Stomach smooth muscle (tissue), 2 donors: ENCODE results near the gene ABCC2.
"Not testable (repeated sequence)": the region's sequence is repeated elsewhere in the genome, so short reads cannot be mapped to it uniquely, and the experiment has no call there.

Experiments used
- H3K27ac ChIP-seq: one replicate; pipeline ENCODE4 v1.7.0; 2013; ENCODE audit warnings: mild to moderate bottlenecking, low read length, inconsistent platforms
- H3K27me3 ChIP-seq, 2 donors: one replicate each; pipeline ENCODE4 v1.7.0; 2013; ENCODE audit warnings: low read length in 2 of 2; ENCODE audit not compliant: insufficient read depth in 2 of 2, control insufficient read depth in 1 of 2
- H3K36me3 ChIP-seq, 2 donors: one replicate each; pipeline ENCODE4 v1.7.0; 2013; ENCODE audit warnings: low read length in 2 of 2; ENCODE audit not compliant: control insufficient read depth in 2 of 2, insufficient read depth in 2 of 2
- H3K4me1 ChIP-seq: one replicate; pipeline ENCODE4 v1.7.0; 2013; ENCODE audit warnings: low read length; ENCODE audit not compliant: control insufficient read depth, insufficient read depth
- H3K4me3 ChIP-seq, 2 donors: one replicate each; pipeline ENCODE4 v1.7.0; 2013; ENCODE audit warnings: low read length in 2 of 2
- H3K9ac ChIP-seq, 2 donors: one replicate each; pipeline ENCODE4 v1.7.0; 2013; ENCODE audit warnings: low read length in 2 of 2, mild to moderate bottlenecking in 1 of 2
- H3K9me3 ChIP-seq, 2 donors: one replicate each; pipeline ENCODE4 v1.7.0; 2013; ENCODE audit warnings: low read length in 2 of 2; ENCODE audit not compliant: control insufficient read depth in 2 of 2
- donor health status: healthy.
- donor health status: Pancreatic carcinoma.

ABCC2 gene

GRCh38 chr10:99852481-99853213 lies 70.2 kb downstream of the ABCC2 start:
- Histone ChIP-seq H3K27me3 (no peaks in the 10 kb centered on the region), H3K27ac (no peak overlapping the region), H3K9me3 (no peaks in the 10 kb centered on the region), H3K4me3 (no peak overlapping the region), H3K4me1 (no peaks in the 10 kb centered on the region), H3K9ac (no peak overlapping the region), H3K36me3 (no peaks in the 10 kb centered on the region)

DNA sequence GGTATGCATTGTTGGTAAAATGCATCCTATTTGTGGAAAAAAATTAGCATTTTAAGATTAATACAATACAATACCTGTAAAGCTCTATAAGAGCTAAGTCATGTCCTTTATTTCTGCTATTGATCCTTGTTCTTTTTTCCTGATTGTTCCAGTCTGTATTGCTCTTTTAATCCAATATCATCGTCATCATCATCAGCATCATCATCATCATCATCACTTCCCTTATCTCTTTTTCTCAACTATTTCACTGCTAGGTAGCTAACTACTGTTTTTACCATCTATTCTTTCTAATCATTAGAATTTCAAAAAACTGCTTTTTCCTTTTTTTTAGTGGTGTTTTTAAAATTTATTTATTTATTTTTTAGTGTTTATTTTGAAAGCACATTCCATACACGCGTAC lies 71.2 kb downstream of the ABCC2 start:
- no peak overlapping the region for H3K27ac ChIP-seq
- no peaks in the 10 kb centered on the region for H3K27me3 ChIP-seq
- no peaks in the 10 kb centered on the region for H3K4me1 ChIP-seq
- no peak overlapping the region for H3K9ac ChIP-seq
- no peaks in the 10 kb centered on the region for H3K36me3 ChIP-seq
- no peak overlapping the region for H3K4me3 ChIP-seq
- H3K9me3 ChIP-seq = no peaks in the 10 kb centered on the region

GRCh38 chr10:99854860-99855259 lies 72.4 kb downstream of the ABCC2 start:
- no peak overlapping the region for H3K9ac ChIP-seq
- no peaks in the 10 kb centered on the region for H3K4me1 ChIP-seq
- no peak overlapping the region for H3K4me3 ChIP-seq
- H3K36me3 ChIP-seq = no peaks in the 10 kb centered on the region
- no peaks in the 10 kb centered on the region for H3K27me3 ChIP-seq
- no peaks in the 10 kb centered on the region for H3K9me3 ChIP-seq
- H3K27ac ChIP-seq = no peak overlapping the region

- no peaks in the 10 kb centered on the region for H3K36me3 ChIP-seq
- no peaks in the 10 kb centered on the region for H3K9me3 ChIP-seq
- no peak overlapping the region for H3K9ac ChIP-seq
- H3K27me3 ChIP-seq = no peaks in the 10 kb centered on the region
- no peak overlapping the region for H3K4me3 ChIP-seq
- H3K4me1 ChIP-seq = no peaks in the 10 kb centered on the region
- H3K27ac ChIP-seq = no peak overlapping the region
Measured at GRCh38 chr10:99855479-99856071, 73.1 kb downstream of the ABCC2 start.

- Histone ChIP-seq H3K9me3 (no peaks in the 10 kb centered on the region), H3K27ac (no peak overlapping the region), H3K9ac (no peak overlapping the region), H3K4me1 (no peaks in the 10 kb centered on the region), H3K4me3 (no peak overlapping the region), H3K36me3 (no peaks in the 10 kb centered on the region), H3K27me3 (no peaks in the 10 kb centered on the region)
Measured at GRCh38 chr10:99858849-99859248, 76.4 kb downstream of the ABCC2 start.

- no peaks in the 10 kb centered on the region for H3K9me3 ChIP-seq
- H3K27ac ChIP-seq = no peak overlapping the region
- H3K9ac ChIP-seq = no peak overlapping the region
- no peaks in the 10 kb centered on the region for H3K36me3 ChIP-seq
- no peaks in the 10 kb centered on the region for H3K4me1 ChIP-seq
- H3K27me3 ChIP-seq = no peaks in the 10 kb centered on the region
- H3K4me3 ChIP-seq = no peak overlapping the region
Measured at GRCh38 chr10:99859585-99859984, 77.1 kb downstream of the ABCC2 start.

DNA sequence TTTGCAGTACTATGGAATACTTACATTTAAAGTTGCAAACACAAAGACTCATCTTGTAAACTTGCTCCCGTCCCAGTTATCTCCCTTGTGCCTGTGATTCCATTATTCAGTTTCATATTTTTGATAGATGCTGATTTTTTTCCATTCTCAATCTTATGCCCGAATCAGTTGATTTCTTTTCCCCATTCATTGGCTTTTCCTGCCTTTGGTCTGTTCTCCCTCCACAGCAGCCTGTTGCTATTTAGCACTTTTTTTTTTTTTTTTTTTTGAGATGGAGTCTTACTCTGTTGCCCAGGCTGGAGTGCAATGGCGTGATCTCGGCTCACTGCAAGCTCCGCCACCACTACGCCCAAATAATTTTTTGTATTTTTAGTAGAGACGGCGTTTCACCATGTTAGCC lies 78.0 kb downstream of the ABCC2 start:
- no peak overlapping the region for H3K9ac ChIP-seq
- no peak overlapping the region for H3K4me3 ChIP-seq
- H3K36me3 ChIP-seq = no peaks in the 10 kb centered on the region
- no peak overlapping the region for H3K27ac ChIP-seq
- no peaks in the 10 kb centered on the region for H3K4me1 ChIP-seq
- H3K27me3 ChIP-seq = no peaks in the 10 kb centered on the region
- no peaks in the 10 kb centered on the region for H3K9me3 ChIP-seq

- H3K4me1 ChIP-seq, H3K36me3 ChIP-seq, H3K4me3 ChIP-seq, H3K27ac ChIP-seq, H3K27me3 ChIP-seq, H3K9me3 ChIP-seq, H3K9ac ChIP-seq: not testable (repeated sequence)
Measured at GRCh38 chr10:99863535-99864240, 81.2 kb downstream of the ABCC2 start.

GRCh38 chr10:99867250-99867649 lies 84.8 kb downstream of the ABCC2 start:
- not testable (repeated sequence) for H3K4me1 ChIP-seq, H3K9ac ChIP-seq, H3K9me3 ChIP-seq, H3K36me3 ChIP-seq, H3K4me3 ChIP-seq, H3K27me3 ChIP-seq, H3K27ac ChIP-seq

- H3K4me3 ChIP-seq = no peak overlapping the region
- H3K36me3 ChIP-seq = peaks cover 0 to 4% of the 10 kb centered on the region in 2 donors
- no peaks in the 10 kb centered on the region for H3K4me1 ChIP-seq
- H3K27ac ChIP-seq = no peak overlapping the region
- no peak overlapping the region for H3K9ac ChIP-seq
- H3K9me3 ChIP-seq = no peaks in the 10 kb centered on the region
- H3K27me3 ChIP-seq = peaks cover 0 to 4% of the 10 kb centered on the region in 2 donors
Measured at GRCh38 chr10:99869581-99870122, 87.2 kb downstream of the ABCC2 start.
